Activated naive CD8-positive, alpha-beta T cell treated with anti-CD3 and anti-CD28 coated beads, Interleukin-2, amount 10 ng/mL, durations not matched to agents 7 days and 5 days (primary cell): ENCODE measurements around the gene CFAP77. TPM values are rescaled to one million over a fixed set of nuclear protein-coding genes. Genes with fewer than 3 reads are reported as not detected.

Experiments used
- ATAC-seq: fragments of 150-1000 bp; cut with Tn5 transposase; one replicate; pipeline ENCODE4 v1.10.0; 2021; ENCODE audit warnings: low read depth, moderate library complexity
- POLR2A ChIA-PET: fragments of 350-600 bp; sonication (Branson Sonifier 250); formaldehyde crosslinking; loops from one replicate; lab custom pipeline; 2021; ENCODE audit warnings: antibody characterized with exemption; lab: Charles Lee
- DNase-seq: peaks from one replicate; pipeline ENCODE4 v3.0.0; 2021
- H3K27ac Mint-ChIP-seq: one replicate; pipeline ENCODE4 v1.8.0; 2022; ENCODE audit warnings: mild to moderate bottlenecking, mixed read lengths
- H3K27me3 Mint-ChIP-seq: one replicate; pipeline ENCODE4 v1.8.0; 2022; ENCODE audit warnings: mild to moderate bottlenecking, moderate library complexity, mixed read lengths
- H3K36me3 Mint-ChIP-seq: one replicate; pipeline ENCODE4 v1.8.0; 2021; ENCODE audit warnings: mild to moderate bottlenecking, mixed read lengths
- H3K4me1 Mint-ChIP-seq: one replicate; pipeline ENCODE4 v1.8.0; 2021; ENCODE audit warnings: mixed read lengths
- H3K4me3 Mint-ChIP-seq: one replicate; pipeline ENCODE4 v1.8.0; 2022; ENCODE audit warnings: mild to moderate bottlenecking, moderate library complexity, mixed read lengths
- H3K9me3 Mint-ChIP-seq: one replicate; pipeline ENCODE4 v1.8.0; 2021; ENCODE audit warnings: mixed read lengths
- total RNA-seq, 2 experiments: library from RNA; stranded (reverse); gene quantifications; one replicate each; pipeline ENCODE4 v1.2.3, GENCODE V29; 2021

Gene CFAP77
- total RNA-seq, 2 experiments from 2014 or later = not detected

- Mint-ChIP-seq H3K36me3 (peaks cover 49% of the 10 kb centered on the region), H3K27me3 (no peaks in the 10 kb centered on the region), H3K4me1 (peaks cover 35% of the 10 kb centered on the region), H3K27ac (peak overlapping the region; percentile 30), H3K4me3 (peak overlapping the region; percentile 15), H3K9me3 (no peaks in the 10 kb centered on the region)
- POLR2A ChIA-PET = interaction anchor here (1.3 kb wide), 1 partner anchor 37 kb away, joined by 4 read pairs; no protein-coding TSS in a partner anchor
- ATAC-seq (peak; percentile 36), DNase-seq (no peak)
Measured at GRCh38 chr9:132384376-132384775, 25.6 kb upstream of the CFAP77 start.

- Mint-ChIP-seq H3K4me1 (peaks cover 24% of the 10 kb centered on the region), H3K27ac (no peak overlapping the region), H3K27me3 (no peaks in the 10 kb centered on the region), H3K36me3 (peaks cover 45% of the 10 kb centered on the region), H3K4me3 (no peak overlapping the region), H3K9me3 (no peaks in the 10 kb centered on the region)
- DNase-seq = no peak
- no peak for ATAC-seq
- POLR2A ChIA-PET = no interaction called here
Measured at GRCh38 chr9:132387133-132387532, 22.9 kb upstream of the CFAP77 start.

- no peaks in the 10 kb centered on the region for H3K4me1 Mint-ChIP-seq
- no peaks in the 10 kb centered on the region for H3K27me3 Mint-ChIP-seq
- POLR2A ChIA-PET = interaction anchor here (0.5 kb wide), 1 partner anchor 785 kb away, joined by 3 read pairs; no protein-coding TSS in a partner anchor
- no peak for DNase-seq
- H3K36me3 Mint-ChIP-seq = peaks cover 33% of the 10 kb centered on the region
- ATAC-seq = no peak
- H3K4me3 Mint-ChIP-seq = no peak overlapping the region
- H3K9me3 Mint-ChIP-seq = no peaks in the 10 kb centered on the region
- H3K27ac Mint-ChIP-seq = no peak overlapping the region
Measured at GRCh38 chr9:132390966-132391365, 19.0 kb upstream of the CFAP77 start.

GRCh38 chr9:132391449-132391848 is 18.6 kb upstream of the CFAP77 start:
- peaks cover 34% of the 10 kb centered on the region for H3K36me3 Mint-ChIP-seq
- no peak overlapping the region for H3K4me3 Mint-ChIP-seq
- no peaks in the 10 kb centered on the region for H3K9me3 Mint-ChIP-seq
- POLR2A ChIA-PET = no interaction called here
- DNase-seq (no peak), ATAC-seq (no peak)
- H3K4me1 Mint-ChIP-seq = no peaks in the 10 kb centered on the region
- H3K27ac Mint-ChIP-seq = no peak overlapping the region
- no peaks in the 10 kb centered on the region for H3K27me3 Mint-ChIP-seq

GRCh38 chr9:132395560-132395959 is 14.5 kb upstream of the CFAP77 start:
- no peak for DNase-seq
- Mint-ChIP-seq H3K27me3 (no peaks in the 10 kb centered on the region), H3K4me3 (no peak overlapping the region), H3K4me1 (peaks cover 3% of the 10 kb centered on the region), H3K36me3 (peaks cover 37% of the 10 kb centered on the region), H3K9me3 (no peaks in the 10 kb centered on the region), H3K27ac (no peak overlapping the region)
- POLR2A ChIA-PET = no interaction called here
- no peak for ATAC-seq

GRCh38 chr9:132401824-132402223 is 8.2 kb upstream of the CFAP77 start:
- POLR2A ChIA-PET = no interaction called here
- H3K4me1 Mint-ChIP-seq = peaks cover 26% of the 10 kb centered on the region

GRCh38 chr9:132404228-132404881 is 5.7 kb upstream of the CFAP77 start:
- Mint-ChIP-seq H3K4me3 (peak overlapping the region; percentile 80), H3K36me3 (peaks cover 31% of the 10 kb centered on the region)
- POLR2A ChIA-PET = interaction anchor here (1.0 to 3.3 kb wide), 4 partner anchors 15 to 74 kb away, joined by 3 to 12 read pairs (median 4); partner anchors contain the start of gene SETX

More at GRCh38 chr9:132401824-132402223, 8.2 kb upstream of the CFAP77 start:
- Mint-ChIP-seq H3K9me3 (no peaks in the 10 kb centered on the region), H3K36me3 (peaks cover 45% of the 10 kb centered on the region), H3K27ac (no peak overlapping the region), H3K27me3 (no peaks in the 10 kb centered on the region), H3K4me3 (no peak overlapping the region)
- DNase-seq = no peak
- no peak for ATAC-seq

GRCh38 chr9:132406554-132407122 is 3.4 kb upstream of the CFAP77 start, which contains the start of gene TTF1:
Gene TTF1 (minus strand): TSS chr9:132406840. CDS start chr9:132402821, 4,019 bp downstream.
- H3K9me3 Mint-ChIP-seq = no peaks in the 10 kb centered on the region
- ATAC-seq (peak; percentile 71), DNase-seq (peak; percentile 91)
- peaks cover 37% of the 10 kb centered on the region for H3K4me1 Mint-ChIP-seq
- H3K27me3 Mint-ChIP-seq = peaks cover 14% of the 10 kb centered on the region
- H3K36me3 Mint-ChIP-seq = peaks cover 17% of the 10 kb centered on the region
- H3K27ac Mint-ChIP-seq = peak within 1 kb of the TSS; percentile 73
- H3K4me3 Mint-ChIP-seq = peak within 1 kb of the TSS; percentile 80
- POLR2A ChIA-PET = interaction anchor here (0.7 to 0.9 kb wide), 6 partner anchors 56 to 1354 kb away, joined by 3 to 6 read pairs (median 4); no protein-coding TSS in a partner anchor

More at GRCh38 chr9:132404228-132404881, 5.7 kb upstream of the CFAP77 start:
- peak overlapping the region; percentile 89 for H3K27ac Mint-ChIP-seq
- H3K4me1 Mint-ChIP-seq = peaks cover 28% of the 10 kb centered on the region
- H3K9me3 Mint-ChIP-seq = no peaks in the 10 kb centered on the region
- no peak for DNase-seq
- peaks cover under 1% of the 10 kb centered on the region for H3K27me3 Mint-ChIP-seq
- peak; percentile 57 for ATAC-seq

GRCh38 chr9:132407196-132407595 is 2.8 kb upstream of the CFAP77 start:
- peaks cover 12% of the 10 kb centered on the region for H3K36me3 Mint-ChIP-seq
- ATAC-seq (no peak), DNase-seq (no peak)
- POLR2A ChIA-PET = no interaction called here
- H3K27ac Mint-ChIP-seq = peak overlapping the region; percentile 73
- peaks cover 38% of the 10 kb centered on the region for H3K4me1 Mint-ChIP-seq
- peaks cover 18% of the 10 kb centered on the region for H3K27me3 Mint-ChIP-seq
- H3K9me3 Mint-ChIP-seq = no peaks in the 10 kb centered on the region
- H3K4me3 Mint-ChIP-seq = peak overlapping the region; percentile 80

- ATAC-seq = no peak
- POLR2A ChIA-PET = no interaction called here
- Mint-ChIP-seq H3K9me3 (no peaks in the 10 kb centered on the region), H3K4me1 (peaks cover 35% of the 10 kb centered on the region), H3K4me3 (no peak overlapping the region), H3K27ac (no peak overlapping the region), H3K36me3 (peaks cover 7% of the 10 kb centered on the region), H3K27me3 (peaks cover 30% of the 10 kb centered on the region)
- DNase-seq = no peak
Measured at GRCh38 chr9:132408521-132408920, 1.5 kb upstream of the CFAP77 start.

- Mint-ChIP-seq H3K4me1 (peaks cover 23% of the 10 kb centered on the region), H3K4me3 (peak overlapping the region; percentile 67), H3K36me3 (no peaks in the 10 kb centered on the region), H3K27me3 (peaks cover 52% of the 10 kb centered on the region), H3K9me3 (no peaks in the 10 kb centered on the region), H3K27ac (no peak overlapping the region)
- POLR2A ChIA-PET = no interaction called here
- DNase-seq = peak; percentile 35
- ATAC-seq = peak; percentile 15
Measured at GRCh38 chr9:132410642-132411041, 631 bp downstream of the CFAP77 start.

- H3K4me1 Mint-ChIP-seq = peaks cover 22% of the 10 kb centered on the region
- no peaks in the 10 kb centered on the region for H3K36me3 Mint-ChIP-seq
- POLR2A ChIA-PET = no interaction called here
- ATAC-seq (peak; percentile 57), DNase-seq (peak; percentile 80)
- no peak overlapping the region for H3K27ac Mint-ChIP-seq
- H3K27me3 Mint-ChIP-seq = peaks cover 52% of the 10 kb centered on the region
- H3K4me3 Mint-ChIP-seq = peak overlapping the region; percentile 67
- no peaks in the 10 kb centered on the region for H3K9me3 Mint-ChIP-seq
Measured at GRCh38 chr9:132411091-132411508, 1.1 kb downstream of the CFAP77 start.

GRCh38 chr9:132412089-132412488 is 2.1 kb downstream of the CFAP77 start:
- Mint-ChIP-seq H3K27me3 (peaks cover 60% of the 10 kb centered on the region), H3K9me3 (no peaks in the 10 kb centered on the region), H3K27ac (no peak overlapping the region), H3K36me3 (no peaks in the 10 kb centered on the region), H3K4me1 (peaks cover 17% of the 10 kb centered on the region), H3K4me3 (no peak overlapping the region)
- POLR2A ChIA-PET = interaction anchor here (0.8 kb wide), 1 partner anchor 75 kb away, joined by 6 read pairs; no protein-coding TSS in a partner anchor
- no peak for ATAC-seq
- peak; percentile 49 for DNase-seq
